Ovary (tissue), 9 donors: ENCODE measurements around the gene TNS1. TPM values are rescaled to one million over a fixed set of nuclear protein-coding genes. Genes with fewer than 3 reads are reported as not detected.

Experiments
- DNase-seq, 5 donors: peaks; one replicate each; pipeline ENCODE4 v3.0.0-alpha.2; 2019 to 2020
- H3K27ac ChIP-seq, 2 donors: fragments of 200-600 bp; one replicate each; pipeline versions ENCODE4 v1.5.1 to v1.8.0; 2019 to 2022
- H3K27me3 ChIP-seq: fragments of 200-600 bp; one replicate; pipeline ENCODE4 v1.8.0; 2022
- H3K36me3 ChIP-seq: fragments of 200-600 bp; sonication (generic); one replicate; pipeline ENCODE4 v1.5.1; 2019
- H3K4me1 ChIP-seq: one replicate; pipeline ENCODE4 v1.8.1; 2013; ENCODE audit warnings: mild to moderate bottlenecking, moderate library complexity; ENCODE audit not compliant: insufficient read depth
- H3K4me3 ChIP-seq: fragments of 200-600 bp; sonication (generic); one replicate; pipeline ENCODE4 v1.5.1; 2017
- H3K9me3 ChIP-seq, 2 donors: fragments of 200-600 bp in 1 of 2; sonication (generic) in 1 of 2; one replicate each; pipeline versions ENCODE4 v1.5.1 to v1.8.1; 2013 to 2019; ENCODE audit warnings: mild to moderate bottlenecking in 1 of 2, moderate library complexity in 1 of 2
- CTCF ChIP-seq, 3 donors: fragments of 450-650 bp in 2 of 3; fragments of 200-600 bp in 1 of 3; IDR thresholded peaks; one replicate each; pipeline versions ENCODE4 v1.5.1 to v1.8.0; 2016 to 2022; ENCODE audit warnings: antibody characterized with exemption in 3 of 3, mild to moderate bottlenecking in 1 of 3
- EP300 ChIP-seq: sonication (generic); formaldehyde crosslinking; IDR thresholded peaks from one replicate; pipeline ENCODE4 v1.6.1; 2017; ENCODE audit warnings: antibody characterized with exemption
- POLR2A ChIP-seq: fragments of 450-650 bp; IDR thresholded peaks from one replicate; pipeline ENCODE4 v1.6.1; 2017; ENCODE audit warnings: antibody characterized with exemption, mild to moderate bottlenecking, moderate library complexity
- WGBS, 3 donors: extraction: QIAGEN DNeasy Blood & Tissue Kit in 1 of 3; methylation state at CpG; one replicate each; pipeline versions ENCODE4 v1.1.5 to v1.1.7; 2013 to 2017; 5-methylcytosine and 5-hydroxymethylcytosine counted together
- intact Hi-C, 4 donors: fragments of 100-400 bp; cut with DNase I; formaldehyde crosslinking; loops; one replicate each; pipeline versions ENCODE4 v1.11.0 to v1.15.1; 2022 to 2023
- polyA plus RNA-seq, 2 donors: library from polyadenylated mRNA; stranded (reverse); fragments of 200-250 nt in 1 of 2; fragments of 350-450 nt in 1 of 2; fragmentation: Illumina TruSeq in 1 of 2; extraction: RNeasy Lipid Tissue Mini Kit (QIAGEN cat#74804) in 1 of 2; gene quantifications; one replicate each; pipeline ENCODE4 v1.2.3, GENCODE V29; 2013 to 2014
- total RNA-seq, 7 donors: library from RNA; depleted of rRNA in 2 of 7; stranded (reverse); fragments of >200 nt in 2 of 7; fragmentation: NEBNext Ultra II Directional in 3 of 7; extraction: Animal tissue kit (Norgen Biotek cat#: 25700) in 3 of 7; gene quantifications; one replicate each; pipeline versions ENCODE4 v1.1.0 to v1.2.4, GENCODE V29; 2016 to 2023
- donor health status: DM: no; HTN: no; CAD: no; lungs with moderate emphysema.
- donor health status: DM: no; HTN: no; CAD: no.
- donor health status: Bipolar disorder and iron deficiency.
- donor health status: DM: yes; HTN: yes; CAD: no.
- donor health status: DM: no; HTN: no; CAD: no.
- donor health status: DM: yes; HTN: yes; CAD: no.

The TNS1 gene
- total and polyA plus RNA-seq, 9 donors, result 140 to 568 (median 356) TPM

GRCh38 chr2:217884985-217885384 lies 117.8 kb downstream of the TNS1 start:
- intact Hi-C loops, result loop anchor here (5.0 kb wide), 4 partner anchors 83 to 102 kb away; no protein-coding TSS in a partner anchor
- 87 to 94% (median 92%) methylated on average over 8 of the region's 8 CpGs for WGBS, 3 donors
- H3K9me3 ChIP-seq, result no peaks in the 10 kb centered on the region
- H3K4me1 ChIP-seq, result peaks cover 7% of the 10 kb centered on the region
- H3K27ac ChIP-seq, result no peak overlapping the region
- H3K36me3 ChIP-seq, result no peaks in the 10 kb centered on the region
- H3K4me3 ChIP-seq, result no peak overlapping the region
- H3K27me3 ChIP-seq, result no peaks in the 10 kb centered on the region
- DNase-seq, result no peak
- TF ChIP-seq POLR2A (no peak), CTCF (IDR thresholded peaks at IDR 0.05) (no peak), EP300 (no peak)

- intact Hi-C loops, result no loop called here
- TF ChIP-seq EP300, result no peak
- TF ChIP-seq POLR2A, result no peak
- TF ChIP-seq CTCF (IDR thresholded peaks at IDR 0.05), result no peak
- Histone ChIP-seq H3K27ac (peak overlapping the region; percentile 11 to 72), H3K9me3 (no peaks in the 10 kb centered on the region), H3K4me1 (peaks cover 11% of the 10 kb centered on the region), H3K27me3 (no peaks in the 10 kb centered on the region), H3K4me3 (no peak overlapping the region), H3K36me3 (no peaks in the 10 kb centered on the region)
- WGBS, 3 donors, result 50 to 67% (median 67%) methylated on average over 14 of the region's 14 CpGs
- DNase-seq, result no peak
Measured at GRCh38 chr2:217880891-217881290, 121.9 kb downstream of the TNS1 start.

- DNase-seq, result no peak
- WGBS, 3 donors, result 40 to 46% (median 41%) methylated on average over 5 of the region's 5 CpGs
- Histone ChIP-seq H3K4me3 (no peak overlapping the region), H3K27ac (peak overlapping the region; percentile 11 to 72), H3K4me1 (peaks cover 11% of the 10 kb centered on the region), H3K36me3 (no peaks in the 10 kb centered on the region), H3K9me3 (no peaks in the 10 kb centered on the region), H3K27me3 (no peaks in the 10 kb centered on the region)
- intact Hi-C loops, result no loop called here
- TF ChIP-seq POLR2A, result no peak
- no peak for TF ChIP-seq EP300
- TF ChIP-seq CTCF (IDR thresholded peaks at IDR 0.05), result no peak
Measured at GRCh38 chr2:217880287-217880889, 122.4 kb downstream of the TNS1 start.

- no peak overlapping the region for H3K4me3 ChIP-seq
- no peaks in the 10 kb centered on the region for H3K27me3 ChIP-seq
- H3K9me3 ChIP-seq, result no peaks in the 10 kb centered on the region
- H3K27ac ChIP-seq, result peak overlapping the region in 1 of 2 donors; percentile 72
- 9 to 17% (median 10%) methylated on average over 15 of the region's 15 CpGs for WGBS, 3 donors
- intact Hi-C loops, result no loop called here
- peaks cover 13% of the 10 kb centered on the region for H3K4me1 ChIP-seq
- no peaks in the 10 kb centered on the region for H3K36me3 ChIP-seq
- peak in 4 of 5 donors; percentile 72 to 83 (median 74) for DNase-seq
- peak in 1 of 3 donors; percentile 13 for TF ChIP-seq CTCF (IDR thresholded peaks at IDR 0.05)
- no peak for TF ChIP-seq POLR2A
Measured at GRCh38 chr2:217878915-217879590, 123.7 kb downstream of the TNS1 start.
